DMS153 treated with DMSO at 0.1 percent for 48 hours (cell line): ENCODE data around the gene RAB29.
"Not testable (repeated sequence)": the region's sequence is repeated elsewhere in the genome, so short reads cannot be mapped to it uniquely, and the experiment has no call there.

Source experiments
- DNase-seq: peaks from one replicate; lab custom pipeline; 2025; ENCODE audit not compliant: unreplicated experiment; lab: John Stamatoyannopoulos, UW

Gene RAB29

GRCh38 chr1:205726619-205727125, 48.6 kb downstream of the RAB29 start:
- DNase-seq = no peak

DNA sequence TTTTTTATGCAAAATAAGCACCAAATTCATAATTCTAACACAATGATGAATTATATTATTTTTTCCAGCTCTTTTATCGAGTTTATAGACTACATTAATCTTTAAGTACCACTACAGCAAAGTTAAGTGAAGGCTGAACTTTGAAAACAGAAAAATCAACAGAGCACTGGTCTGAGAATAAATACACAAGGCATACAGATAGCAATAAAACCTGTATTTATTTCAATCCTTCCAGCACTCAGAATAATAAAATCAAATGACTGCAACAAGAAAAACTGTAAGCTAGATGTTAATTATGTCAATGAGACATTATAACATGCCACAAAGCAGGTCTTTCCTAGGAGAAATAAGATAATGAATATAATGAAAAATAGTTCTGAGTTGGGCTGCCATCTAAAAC, 49.8 kb downstream of the RAB29 start:
- DNase-seq = no peak

DNA sequence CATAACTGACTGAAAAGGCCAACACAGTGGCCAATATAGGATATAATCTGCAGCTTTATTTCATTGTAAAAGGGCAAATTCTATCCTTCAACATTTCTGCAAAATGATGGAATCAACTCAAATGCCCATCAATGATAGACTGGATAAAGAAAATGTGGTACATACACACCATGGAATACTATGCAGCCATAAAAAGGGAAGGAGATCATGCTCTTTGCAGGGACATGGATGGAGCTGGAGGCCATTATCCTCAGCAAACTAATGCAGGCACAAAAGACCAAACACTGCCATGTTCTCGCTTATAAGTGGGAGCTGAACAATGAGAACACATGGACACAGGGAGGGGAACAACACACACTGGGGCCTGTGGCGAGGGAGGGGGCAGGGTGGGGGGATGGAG, 54.5 kb downstream of the RAB29 start:
- DNase-seq = not testable (repeated sequence)

DNA sequence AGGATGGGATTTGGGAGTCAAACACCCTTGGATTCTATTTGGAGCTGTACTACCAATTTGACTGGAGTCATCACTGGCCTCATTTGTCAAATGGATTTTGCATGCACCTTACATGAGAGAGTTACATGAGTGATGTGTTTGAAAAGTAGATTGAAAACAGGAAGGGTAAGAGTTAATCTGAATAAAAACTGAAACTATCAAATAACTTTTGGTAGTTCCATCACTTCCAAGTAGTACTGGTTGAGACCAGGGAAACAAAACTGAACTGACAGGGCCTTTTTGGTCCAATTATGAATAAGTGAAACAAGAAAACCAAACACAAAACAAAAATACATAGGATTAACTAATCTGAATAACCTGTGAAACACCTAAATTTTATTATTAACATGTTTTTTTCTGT, 55.5 kb downstream of the RAB29 start:
- DNase-seq = no peak

DNA sequence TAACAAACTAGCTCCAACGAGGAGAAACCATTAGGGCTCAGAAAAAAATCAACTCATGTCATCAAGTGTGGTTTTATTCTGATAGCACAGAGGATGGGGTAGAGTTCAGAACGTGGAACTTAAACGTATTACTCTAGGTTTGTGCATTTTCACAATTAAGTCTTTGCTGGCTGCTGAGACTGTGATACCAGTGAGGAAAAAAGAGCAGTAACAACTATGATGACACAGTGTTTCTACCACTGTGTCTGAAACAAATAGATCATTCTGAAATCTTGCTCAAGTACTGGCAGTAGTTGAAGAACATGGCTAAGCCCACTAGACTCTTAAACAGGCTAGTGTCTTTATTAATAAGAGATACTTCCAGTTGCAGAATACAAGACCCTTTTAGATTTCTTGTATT, 56.3 kb downstream of the RAB29 start:
- no peak for DNase-seq
